Measurements from ENCODE around the gene INPP4B. TPM values are rescaled to one million over a fixed set of nuclear protein-coding genes. Genes with fewer than 3 reads are reported as not detected.

The INPP4B gene
- polyA plus RNA-seq, 1 experiment, result 5.1 TPM

DNA sequence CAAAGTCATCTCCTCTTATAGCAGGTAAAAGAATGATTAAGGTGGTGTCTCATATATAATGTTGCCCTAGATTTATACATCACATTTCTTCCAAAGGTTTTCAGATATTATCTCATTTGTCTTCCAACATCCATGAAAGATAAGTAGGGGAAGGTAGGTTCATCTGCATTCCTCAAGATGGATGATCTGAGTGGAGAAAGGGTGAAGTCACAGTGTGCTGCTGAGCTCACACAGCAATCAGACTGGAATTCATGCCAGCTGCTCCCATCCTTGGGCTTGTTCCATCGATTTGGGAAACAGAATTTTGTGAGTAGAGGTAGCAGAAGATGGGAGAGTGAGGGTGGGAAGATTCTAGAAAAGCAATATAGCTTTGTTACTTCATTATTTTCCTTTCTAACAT, 482.4 kb downstream of the INPP4B start:
- no peak overlapping the region for H3K27ac ChIP-seq (ENCODE audit: low read depth, low read length)
- DNase-seq (ENCODE audit: low read depth, low spot score), result no peak
- no peak overlapping the region for H3K4me3 ChIP-seq (ENCODE audit: low read depth, low read length)
- no peaks in the 10 kb centered on the region for H3K9me3 ChIP-seq (ENCODE audit: control insufficient read depth, insufficient read depth, low read length)
- CTCF ChIA-PET, result interaction anchor here (0.9 kb wide), 1 partner anchor 11 kb away, joined by 7 read pairs; no protein-coding TSS in a partner anchor
- POLR2A ChIA-PET, result no interaction called here
- H3K27me3 ChIP-seq (ENCODE audit: control insufficient read depth, insufficient read depth, low read length), result no peaks in the 10 kb centered on the region
- TF ChIP-seq, protein P1, sequence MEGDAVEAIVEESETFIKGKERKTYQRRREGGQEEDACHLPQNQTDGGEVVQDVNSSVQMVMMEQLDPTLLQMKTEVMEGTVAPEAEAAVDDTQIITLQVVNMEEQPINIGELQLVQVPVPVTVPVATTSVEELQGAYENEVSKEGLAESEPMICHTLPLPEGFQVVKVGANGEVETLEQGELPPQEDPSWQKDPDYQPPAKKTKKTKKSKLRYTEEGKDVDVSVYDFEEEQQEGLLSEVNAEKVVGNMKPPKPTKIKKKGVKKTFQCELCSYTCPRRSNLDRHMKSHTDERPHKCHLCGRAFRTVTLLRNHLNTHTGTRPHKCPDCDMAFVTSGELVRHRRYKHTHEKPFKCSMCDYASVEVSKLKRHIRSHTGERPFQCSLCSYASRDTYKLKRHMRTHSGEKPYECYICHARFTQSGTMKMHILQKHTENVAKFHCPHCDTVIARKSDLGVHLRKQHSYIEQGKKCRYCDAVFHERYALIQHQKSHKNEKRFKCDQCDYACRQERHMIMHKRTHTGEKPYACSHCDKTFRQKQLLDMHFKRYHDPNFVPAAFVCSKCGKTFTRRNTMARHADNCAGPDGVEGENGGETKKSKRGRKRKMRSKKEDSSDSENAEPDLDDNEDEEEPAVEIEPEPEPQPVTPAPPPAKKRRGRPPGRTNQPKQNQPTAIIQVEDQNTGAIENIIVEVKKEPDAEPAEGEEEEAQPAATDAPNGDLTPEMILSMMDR (IDR thresholded peaks at IDR 0.05; ENCODE audit: low read depth, low read length), result no peak

DNA sequence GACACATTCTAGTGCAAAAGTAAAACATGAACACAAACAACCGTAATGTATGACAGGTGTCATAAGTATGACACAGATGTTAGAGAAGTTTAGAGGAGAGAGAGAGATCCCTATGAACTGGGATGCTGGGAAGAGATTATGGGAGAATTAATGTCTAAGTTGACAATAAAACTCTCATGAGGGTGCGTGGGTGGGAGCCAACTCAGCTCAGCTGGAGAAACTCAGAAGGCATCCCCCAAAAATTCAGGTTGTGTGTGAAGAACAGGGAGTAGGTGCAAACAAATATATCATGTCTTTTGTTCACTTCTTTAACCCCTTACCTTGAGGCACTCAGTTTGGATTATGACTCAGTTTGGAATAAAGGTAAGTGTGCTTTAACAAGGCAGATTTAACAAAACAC, 484.1 kb downstream of the INPP4B start:
- Histone ChIP-seq H3K27me3 (ENCODE audit: control insufficient read depth, insufficient read depth, low read length) (no peaks in the 10 kb centered on the region), H3K4me3 (ENCODE audit: low read depth, low read length) (no peak overlapping the region), H3K27ac (ENCODE audit: low read depth, low read length) (no peak overlapping the region), H3K9me3 (ENCODE audit: control insufficient read depth, insufficient read depth, low read length) (no peaks in the 10 kb centered on the region)
- POLR2A ChIA-PET, result no interaction called here
- CTCF ChIA-PET, result interaction anchor here (2.8 kb wide), 1 partner anchor 10 kb away, joined by 14 read pairs; no protein-coding TSS in a partner anchor
- TF ChIP-seq, protein P1 (IDR thresholded peaks at IDR 0.05; ENCODE audit: low read depth, low read length), result no peak
- DNase-seq (ENCODE audit: low read depth, low spot score), result no peak

DNA sequence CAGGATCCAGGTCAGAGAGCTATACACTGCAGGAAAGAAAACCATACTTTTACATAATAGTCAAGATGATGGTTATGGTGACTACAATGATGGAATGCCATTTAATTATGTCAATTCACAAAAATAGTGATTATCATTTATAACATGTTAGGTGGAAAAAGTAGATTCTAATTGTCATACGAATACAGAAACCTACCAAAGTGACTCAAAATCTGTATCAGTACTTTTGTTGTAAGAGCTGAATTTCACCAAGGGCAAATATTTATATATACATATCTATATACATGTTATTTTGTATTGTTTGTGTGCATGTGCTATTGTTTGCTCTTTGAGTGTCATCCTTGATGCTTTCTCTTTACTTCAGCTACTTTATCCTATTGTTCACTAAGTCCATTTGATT, 485.4 kb downstream of the INPP4B start:
- DNase-seq (ENCODE audit: low read depth, low spot score), result no peak
- H3K9me3 ChIP-seq (ENCODE audit: control insufficient read depth, insufficient read depth, low read length), result no peaks in the 10 kb centered on the region
- ChIA-PET POLR2A (no interaction called here), CTCF (interaction anchor here (2.8 kb wide), 1 partner anchor 9 kb away, joined by 14 read pairs; no protein-coding TSS in a partner anchor)
- H3K4me3 ChIP-seq (ENCODE audit: low read depth, low read length), result no peak overlapping the region
- H3K27me3 ChIP-seq (ENCODE audit: control insufficient read depth, insufficient read depth, low read length), result no peaks in the 10 kb centered on the region
- TF ChIP-seq, protein P1 (IDR thresholded peaks at IDR 0.05; ENCODE audit: low read depth, low read length), result no peak
- H3K27ac ChIP-seq (ENCODE audit: low read depth, low read length), result no peak overlapping the region

DNA sequence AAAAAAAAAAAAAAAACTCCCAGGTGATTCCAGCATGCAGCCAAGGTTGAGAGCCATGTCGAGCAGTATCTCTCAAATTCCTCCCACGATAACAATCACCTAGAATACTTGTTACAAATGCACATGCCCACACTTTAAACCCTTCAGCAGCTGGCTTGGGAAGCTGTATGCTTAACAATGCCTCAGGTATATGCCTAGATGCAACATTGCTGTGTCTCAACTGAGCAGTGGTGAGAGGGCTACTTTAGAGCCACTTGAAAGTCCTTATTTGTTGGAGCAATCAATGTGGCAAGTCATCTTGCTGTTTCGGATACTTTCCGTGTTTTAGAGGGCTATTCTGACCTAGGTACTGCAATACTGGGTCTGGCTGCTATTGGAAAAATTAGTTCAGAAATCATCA, 487.4 kb downstream of the INPP4B start:
- TF ChIP-seq, protein P1 (IDR thresholded peaks at IDR 0.05; ENCODE audit: low read depth, low read length), result no peak
- Histone ChIP-seq H3K27me3 (ENCODE audit: control insufficient read depth, insufficient read depth, low read length) (no peaks in the 10 kb centered on the region), H3K4me3 (ENCODE audit: low read depth, low read length) (no peak overlapping the region), H3K9me3 (ENCODE audit: control insufficient read depth, insufficient read depth, low read length) (no peaks in the 10 kb centered on the region), H3K27ac (ENCODE audit: low read depth, low read length) (no peak overlapping the region)
- no peak for DNase-seq (ENCODE audit: low read depth, low spot score)
- ChIA-PET CTCF (interaction anchor here (0.7 kb wide), 1 partner anchor 466 kb away, joined by 7 read pairs; no protein-coding TSS in a partner anchor), POLR2A (no interaction called here)

DNA sequence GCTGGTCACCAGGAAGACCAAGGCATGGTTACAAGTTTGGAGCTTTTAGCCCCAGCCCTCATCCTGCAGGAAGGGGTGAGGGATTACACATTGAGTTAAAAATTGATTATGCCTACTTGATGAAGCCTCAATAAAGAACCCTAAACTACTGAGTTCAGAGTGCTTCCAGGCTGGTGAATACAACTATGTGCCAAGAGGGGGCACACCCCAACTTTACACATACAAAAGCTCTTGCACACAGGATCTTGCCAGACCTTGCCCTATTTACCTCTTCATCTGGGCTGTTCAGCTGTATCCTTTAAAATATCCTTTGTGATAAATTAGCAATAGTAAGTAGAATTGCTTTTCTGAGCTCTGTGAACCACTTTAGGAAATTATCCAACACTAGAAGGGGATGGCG, 489.3 kb downstream of the INPP4B start:
- ChIA-PET CTCF (interaction anchor here (1.0 to 5.8 kb wide), 3 partner anchors 16 to 363 kb away, joined by 3 to 29 read pairs (median 5); no protein-coding TSS in a partner anchor), POLR2A (no interaction called here)
- no peak overlapping the region for H3K27ac ChIP-seq (ENCODE audit: low read depth, low read length)
- H3K9me3 ChIP-seq (ENCODE audit: control insufficient read depth, insufficient read depth, low read length), result no peaks in the 10 kb centered on the region
- TF ChIP-seq, protein P1 (IDR thresholded peaks at IDR 0.05; ENCODE audit: low read depth, low read length), result no peak
- H3K27me3 ChIP-seq (ENCODE audit: control insufficient read depth, insufficient read depth, low read length), result no peaks in the 10 kb centered on the region
- DNase-seq (ENCODE audit: low read depth, low spot score), result no peak
- H3K4me3 ChIP-seq (ENCODE audit: low read depth, low read length), result no peak overlapping the region

Data from AG04450 (cell line).